ENCODE measurements around the gene AP4M1.

DNA sequence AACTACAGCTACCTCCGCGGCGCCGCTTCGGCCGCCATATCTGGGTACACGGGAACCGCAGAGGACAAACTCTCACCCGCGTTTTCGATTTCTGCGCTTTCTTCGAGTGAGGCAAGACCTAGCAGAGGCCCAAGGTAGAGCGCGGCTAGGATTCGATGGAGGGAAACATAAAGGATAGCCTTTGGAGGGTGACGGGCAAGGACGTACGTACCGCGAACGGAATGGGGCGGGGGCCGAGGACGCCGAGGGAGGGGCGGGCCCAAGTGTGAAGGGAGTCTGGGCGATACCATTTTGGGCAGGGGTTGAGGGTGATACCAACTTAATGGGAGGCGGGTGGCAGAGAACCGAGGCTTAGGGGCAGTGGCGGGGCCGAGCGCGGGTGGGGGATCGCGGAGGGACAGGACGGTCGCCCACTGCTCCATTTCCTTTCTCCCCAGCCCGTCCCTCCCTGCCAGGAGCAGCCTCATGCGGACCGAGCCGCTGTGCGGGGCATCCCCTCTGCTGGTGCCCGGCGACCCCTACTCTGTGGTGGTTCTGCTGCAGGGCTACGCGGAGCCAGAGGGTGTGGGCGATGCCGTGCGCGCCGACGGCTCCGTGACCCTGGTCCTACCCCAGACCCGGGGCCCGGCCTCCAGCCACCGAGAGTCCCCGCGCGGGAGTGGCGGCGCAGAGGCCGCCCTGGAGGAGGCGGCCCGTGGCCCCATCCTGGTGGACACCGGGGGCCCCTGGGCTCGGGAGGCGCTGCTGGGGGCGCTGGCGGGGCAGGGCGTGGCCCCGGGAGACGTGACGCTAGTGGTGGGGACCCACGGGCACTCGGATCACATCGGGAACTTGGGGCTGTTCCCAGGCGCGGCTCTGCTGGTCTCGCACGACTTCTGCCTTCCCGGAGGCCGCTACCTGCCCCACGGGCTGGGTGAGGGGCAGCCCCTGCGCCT, 25.8 kb downstream of the AP4M1 start, which contains the start of gene MBLAC1:
- peak; percentile 96 for TF ChIP-seq YY1 (IDR thresholded peaks at IDR 0.05; ENCODE audit: low read depth, low read length)
- peak; percentile 79 for TF ChIP-seq POLR2A (IDR thresholded peaks at IDR 0.05; ENCODE audit: low read depth, low read length)
